Mammary epithelial cell (primary cell): ENCODE results near the gene DUSP23.

Experiments used
- CTCF ChIP-seq, 2 donors: IDR thresholded peaks in 1 of 2; conservative IDR thresholded peaks in 1 of 2; 2 replicates each; pipeline ENCODE4 v1.5.1; 2011 to 2012; ENCODE audit warnings: inconsistent platforms in 2 of 2, low read length in 2 of 2, mild to moderate bottlenecking in 2 of 2, control low read depth in 1 of 2, low read depth in 1 of 2; ENCODE audit not compliant: insufficient read depth in 1 of 2; ENCODE audit errors: extremely low read depth in 1 of 2
- EZH2 ChIP-seq: IDR thresholded peaks from 2 replicates; pipeline ENCODE4 v1.6.1; 2012; ENCODE audit warnings: low read length, inconsistent platforms, borderline replicate concordance

- TF ChIP-seq CTCF (conservative IDR thresholded peaks at IDR 0.05 in 1 of 2, IDR thresholded peaks at IDR 0.05 in 1 of 2; ENCODE audit: extremely low read depth in 1 of 2, insufficient read depth in 1 of 2, low read depth in 1 of 2, low read length in 2 of 2) (no peak), EZH2 (no peak)
These were observed 24.4 kb upstream of the DUSP23 start for GRCh38 chr1:159756397-159756796.
